Middle frontal gyrus (tissue), 1 donor: ENCODE data around the gene GNA14.
"Not testable (repeated sequence)": the region's sequence is repeated elsewhere in the genome, so short reads cannot be mapped to it uniquely, and the experiment has no call there.

Source experiments
- DNase-seq: peaks from one replicate; pipeline ENCODE4 v3.0.0-alpha.2; 2015; ENCODE audit warnings: low spot score; ENCODE audit errors: extremely low spot score

The GNA14 gene

GRCh38 chr9:77495834-77496671 lies 152.1 kb downstream of the GNA14 start:
- DNase-seq = no peak

- DNase-seq = not testable (repeated sequence)
Measured at GRCh38 chr9:77490279-77490678, 157.8 kb downstream of the GNA14 start.

GRCh38 chr9:77489405-77490163 lies 158.5 kb downstream of the GNA14 start:
- DNase-seq = not testable (repeated sequence)

- DNase-seq = no peak
Measured at GRCh38 chr9:77488439-77489126, 159.5 kb downstream of the GNA14 start.

- no peak for DNase-seq
Measured at GRCh38 chr9:77486968-77487367, 161.2 kb downstream of the GNA14 start.

- DNase-seq = no peak
Measured at GRCh38 chr9:77486463-77486862, 161.7 kb downstream of the GNA14 start.

- no peak for DNase-seq
Measured at GRCh38 chr9:77475641-77476473, 172.3 kb downstream of the GNA14 start.

- no peak for DNase-seq
Measured at GRCh38 chr9:77474936-77475335, 173.2 kb downstream of the GNA14 start.

- no peak for DNase-seq
Measured at GRCh38 chr9:77472646-77473045, 175.5 kb downstream of the GNA14 start.

- DNase-seq = no peak
Measured at GRCh38 chr9:77471572-77471971, 176.6 kb downstream of the GNA14 start.

GRCh38 chr9:77469515-77470231 lies 178.4 kb downstream of the GNA14 start:
- no peak for DNase-seq

- no peak for DNase-seq
Measured at GRCh38 chr9:77464661-77465060, 183.5 kb downstream of the GNA14 start.

GRCh38 chr9:77463151-77463550 lies 185.0 kb downstream of the GNA14 start:
- DNase-seq = no peak

- DNase-seq = no peak
Measured at GRCh38 chr9:77462066-77462465, 186.1 kb downstream of the GNA14 start.

GRCh38 chr9:77460938-77461337 lies 187.2 kb downstream of the GNA14 start:
- DNase-seq = no peak

GRCh38 chr9:77457916-77458592 lies 190.1 kb downstream of the GNA14 start:
- peak; percentile 56 for DNase-seq

GRCh38 chr9:77456829-77457437 lies 191.2 kb downstream of the GNA14 start:
- DNase-seq = peak; percentile 80

- no peak for DNase-seq
Measured at GRCh38 chr9:77455312-77455927, 192.7 kb downstream of the GNA14 start.

- DNase-seq = no peak
Measured at GRCh38 chr9:77454663-77455062, 193.5 kb downstream of the GNA14 start.
